NCI-H2107 (cell line): ENCODE data around the gene GPC1.

Experiments
- DNase-seq: peaks from one replicate; lab custom pipeline; 2025; lab: John Stamatoyannopoulos, UW

The GPC1 gene

GRCh38 chr2:240396623-240397541 is 38.6 kb upstream of the GPC1 start:
- DNase-seq = no peak

GRCh38 chr2:240397542-240397916 is 37.9 kb upstream of the GPC1 start:
- DNase-seq = no peak

- DNase-seq = no peak
These were observed 37.4 kb upstream of the GPC1 start for GRCh38 chr2:240397924-240398645.

- no peak for DNase-seq
These were observed 36.7 kb upstream of the GPC1 start for GRCh38 chr2:240398661-240399267.

- no peak for DNase-seq
These were observed 35.8 kb upstream of the GPC1 start for GRCh38 chr2:240399419-240400324.

- no peak for DNase-seq
These were observed 34.9 kb upstream of the GPC1 start for GRCh38 chr2:240400371-240401161.

GRCh38 chr2:240401308-240401707 is 34.2 kb upstream of the GPC1 start:
- DNase-seq = no peak

GRCh38 chr2:240401781-240402551 is 33.5 kb upstream of the GPC1 start:
- DNase-seq = no peak

GRCh38 chr2:240402566-240403272 is 32.7 kb upstream of the GPC1 start:
- no peak for DNase-seq

- DNase-seq = no peak
These were observed 31.9 kb upstream of the GPC1 start for GRCh38 chr2:240403396-240404104.

- no peak for DNase-seq
These were observed 31.1 kb upstream of the GPC1 start for GRCh38 chr2:240404174-240404852.

- no peak for DNase-seq
These were observed 30.3 kb upstream of the GPC1 start for GRCh38 chr2:240405133-240405532.

GRCh38 chr2:240405684-240406313 is 29.7 kb upstream of the GPC1 start:
- no peak for DNase-seq

GRCh38 chr2:240407090-240407489 is 28.4 kb upstream of the GPC1 start:
- DNase-seq = no peak

GRCh38 chr2:240410004-240410403 is 25.5 kb upstream of the GPC1 start:
- no peak for DNase-seq

- no peak for DNase-seq
These were observed 24.7 kb upstream of the GPC1 start for GRCh38 chr2:240410808-240411207.

- DNase-seq = no peak
These were observed 24.0 kb upstream of the GPC1 start for GRCh38 chr2:240411261-240412160.
